ENCODE data around the gene DNAJB9.

DNAJB9 gene

DNA sequence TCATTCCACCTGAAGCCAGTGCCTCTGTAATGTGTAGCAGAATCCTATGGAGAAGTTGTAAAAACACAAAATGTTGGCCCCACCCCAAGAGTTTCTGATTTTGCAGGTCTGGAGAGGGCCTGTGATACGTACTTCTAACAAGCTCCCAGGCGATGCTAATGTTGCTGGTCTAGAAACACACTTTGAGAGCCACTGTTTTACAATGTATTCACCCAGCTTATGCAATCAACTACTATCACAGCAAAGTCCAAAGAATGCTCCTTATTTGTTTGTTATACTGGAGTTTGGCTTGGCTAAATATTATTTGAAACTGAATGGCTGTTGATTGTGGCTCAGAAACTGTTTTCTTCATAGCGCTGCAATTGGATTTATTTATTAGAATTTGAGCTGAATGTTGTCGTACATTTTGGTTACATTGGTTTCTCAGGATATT lies 44.3 kb downstream of the DNAJB9 start:
- H3K4me3 ChIP-seq (replicated peaks in 1 of 2; ENCODE audit: low read depth in 2 of 2, low read length in 2 of 2) = no peak overlapping the region
- DNase-seq (ENCODE audit: low read depth in 2 of 2) = no peak
- TF ChIP-seq CTCF (IDR thresholded peaks at IDR 0.05; ENCODE audit: low read depth, low read length) = no peak

GRCh38 chr7:108614896-108615295 lies 45.2 kb downstream of the DNAJB9 start:
- no peak overlapping the region for H3K4me3 ChIP-seq (replicated peaks in 1 of 2; ENCODE audit: low read depth in 2 of 2, low read length in 2 of 2)
- TF ChIP-seq CTCF (IDR thresholded peaks at IDR 0.05; ENCODE audit: low read depth, low read length) = no peak
- DNase-seq (ENCODE audit: low read depth in 2 of 2) = no peak

- TF ChIP-seq CTCF (IDR thresholded peaks at IDR 0.05; ENCODE audit: low read depth, low read length) = no peak
- DNase-seq (ENCODE audit: low read depth in 2 of 2) = no peak
- H3K4me3 ChIP-seq (replicated peaks in 1 of 2; ENCODE audit: low read depth in 2 of 2, low read length in 2 of 2) = no peak overlapping the region
Measured at GRCh38 chr7:108618056-108618455, 48.4 kb downstream of the DNAJB9 start.

DNA sequence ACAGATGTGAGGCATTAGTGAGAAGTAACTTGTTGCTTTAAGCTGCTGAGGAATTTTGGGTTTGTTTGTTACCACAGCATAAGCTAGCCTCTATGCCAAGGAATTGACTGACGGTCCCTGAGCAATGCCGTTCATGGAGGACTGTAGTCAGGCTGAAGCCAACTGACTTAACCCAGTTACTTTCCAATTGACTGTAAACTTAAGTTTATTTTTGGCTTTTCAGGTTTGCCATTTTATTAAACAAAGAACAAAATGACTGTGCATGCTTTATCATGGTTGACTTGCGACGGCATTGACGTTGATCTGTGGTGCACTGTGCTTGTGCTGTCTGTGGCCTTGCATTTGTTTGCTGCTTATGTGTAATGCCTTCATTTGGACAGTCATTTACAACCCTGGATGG lies 53.5 kb downstream of the DNAJB9 start:
- DNase-seq (ENCODE audit: low read depth in 2 of 2) = no peak
- no peak for TF ChIP-seq CTCF (IDR thresholded peaks at IDR 0.05; ENCODE audit: low read depth, low read length)
- H3K4me3 ChIP-seq (replicated peaks in 1 of 2; ENCODE audit: low read depth in 2 of 2, low read length in 2 of 2) = no peak overlapping the region
